ENCODE results near the gene FAM171A1.
A peak's percentile ranks its signal among the peaks of the same experiment; 100 is the strongest.

The FAM171A1 gene

DNA sequence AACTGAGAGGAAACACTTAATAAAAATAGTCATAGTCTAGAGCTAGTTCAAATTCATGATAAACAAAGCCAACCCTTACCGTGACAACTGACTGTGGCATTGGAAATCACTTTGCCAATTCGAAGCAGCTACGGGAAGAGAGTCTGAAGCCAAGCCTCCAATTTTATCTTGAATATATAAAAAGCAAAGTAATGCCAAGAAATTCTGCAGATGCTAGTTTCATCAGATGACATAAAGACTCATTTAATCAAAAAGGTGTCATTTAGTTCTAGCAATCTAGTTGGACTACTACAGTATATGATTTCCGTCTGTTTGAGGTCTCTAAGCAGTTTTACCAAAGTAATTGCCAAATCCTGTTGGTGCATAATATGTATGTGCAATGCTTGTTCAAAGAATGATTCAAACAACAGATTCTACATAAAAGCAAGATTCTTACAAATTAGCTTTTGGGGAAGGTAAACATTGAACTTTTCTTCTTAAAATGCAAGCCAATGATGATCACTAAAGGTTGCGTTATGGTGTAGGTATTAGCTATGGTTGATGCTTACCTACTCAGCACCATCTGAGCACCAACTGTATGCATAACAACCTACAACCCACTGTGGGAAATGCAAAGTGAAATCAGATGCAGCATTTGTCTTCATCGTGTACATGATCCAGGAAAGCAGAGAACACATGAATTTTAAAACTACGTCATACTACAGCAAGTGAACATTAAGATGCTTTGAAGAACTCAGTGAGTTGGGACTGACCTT lies 2.8 kb downstream of the FAM171A1 start:
- Histone ChIP-seq H2AK5ac (ENCODE audit: low read length) (no peak overlapping the region), H2AFZ (ENCODE audit: insufficient read depth, low read length, poor library complexity) (no peak overlapping the region), H3K79me2 (ENCODE audit: control insufficient read depth, insufficient read depth, low read length, poor library complexity) (peaks cover 10% of the 10 kb centered on the region), H4K91ac (ENCODE audit: low read depth, low read length) (no peak overlapping the region), H2BK120ac (ENCODE audit: insufficient read depth, low read length, poor library complexity) (no peak overlapping the region), H3K4me2 (ENCODE audit: low read length) (no peak overlapping the region), H3K79me1 (ENCODE audit: low read length) (peaks cover 11% of the 10 kb centered on the region), H3K9me3 (ENCODE audit: insufficient read depth, low read depth, low read length) (no peaks in the 10 kb centered on the region), H3K23ac (ENCODE audit: low read length) (no peak overlapping the region), H3K4me1 (ENCODE audit: control insufficient read depth in 1 of 2, insufficient read depth in 2 of 2, low read length in 2 of 2) (peaks cover 0 to 13% of the 10 kb centered on the region in 2 experiments), H3K18ac (ENCODE audit: low read length) (no peak overlapping the region), H2BK5ac (ENCODE audit: low read depth, low read length, poor library complexity) (no peak overlapping the region), H4K12ac (ENCODE audit: low read depth, low read length) (no peak overlapping the region), H3K27ac (ENCODE audit: low read depth, low read length) (no peak overlapping the region), H3K36me3 (ENCODE audit: control insufficient read depth in 1 of 2, insufficient read depth in 2 of 2, low read length in 2 of 2) (no peaks in the 10 kb centered on the region), H3K27me3 (ENCODE audit: insufficient read depth, low read length) (no peaks in the 10 kb centered on the region), H3K4ac (ENCODE audit: low read depth, low read length) (no peak overlapping the region), H3K4me3 (ENCODE audit: low read depth, low read length) (no peak overlapping the region), H4K8ac (ENCODE audit: low read depth, low read length) (no peak overlapping the region), H3K9ac (ENCODE audit: low read length) (no peak overlapping the region), H3K14ac (ENCODE audit: low read length) (no peak overlapping the region), H2BK12ac (ENCODE audit: low read length) (no peak overlapping the region)
- no CpG with 5 or more reads among the region's 7 CpGs for WGBS (ENCODE audit: extremely low coverage, insufficient coverage, insufficient read length)
- DNase-seq = no peak

DNA sequence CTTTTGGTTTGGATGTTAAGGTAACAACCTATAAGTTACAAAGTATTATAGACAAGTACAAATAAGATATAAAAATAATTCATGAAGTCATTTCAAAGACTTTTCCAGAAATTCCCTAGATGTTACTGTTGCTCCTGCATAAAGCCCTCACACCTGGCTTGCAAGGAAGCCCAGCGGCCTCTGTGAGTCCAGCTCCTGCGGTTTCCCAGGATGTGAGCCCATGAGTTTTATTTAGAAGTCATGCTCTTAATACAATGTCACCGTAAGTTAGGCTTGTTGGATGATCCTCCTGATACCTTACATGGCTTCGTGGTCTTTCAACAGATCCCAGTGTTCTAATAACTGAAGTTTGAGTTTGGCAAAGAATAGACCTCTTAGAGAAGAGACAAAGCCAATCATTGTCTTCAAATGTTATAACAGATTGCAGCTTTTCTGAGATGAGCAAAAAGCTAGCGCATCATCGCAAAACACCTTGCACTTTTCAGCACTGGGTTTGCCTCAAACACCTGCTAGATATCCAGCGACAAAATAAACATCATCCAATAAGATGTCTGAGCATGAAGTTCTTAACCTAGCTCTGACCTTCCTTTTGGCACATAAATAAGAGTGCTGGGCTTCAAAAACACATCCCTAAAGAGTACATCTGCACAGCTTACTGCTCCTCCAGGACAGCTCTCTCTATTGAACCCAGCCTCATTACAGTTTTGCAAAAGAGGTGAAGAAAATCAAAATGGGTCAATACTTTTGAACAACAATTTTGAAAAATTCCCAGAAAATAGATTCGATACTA lies 3.6 kb downstream of the FAM171A1 start:
- no peaks in the 10 kb centered on the region for H3K9me3 ChIP-seq (ENCODE audit: insufficient read depth, low read depth, low read length)
- no peak overlapping the region for H4K91ac ChIP-seq (ENCODE audit: low read depth, low read length)
- H3K27ac ChIP-seq (ENCODE audit: low read depth, low read length) = no peak overlapping the region
- no CpG with 5 or more reads among the region's 8 CpGs for WGBS (ENCODE audit: extremely low coverage, insufficient coverage, insufficient read length)
- no peak overlapping the region for H4K8ac ChIP-seq (ENCODE audit: low read depth, low read length)
- no peak overlapping the region for H3K4me3 ChIP-seq (ENCODE audit: low read depth, low read length)
- H3K79me2 ChIP-seq (ENCODE audit: control insufficient read depth, insufficient read depth, low read length, poor library complexity) = peaks cover 10% of the 10 kb centered on the region
- H2AK5ac ChIP-seq (ENCODE audit: low read length) = no peak overlapping the region
- no peak overlapping the region for H3K9ac ChIP-seq (ENCODE audit: low read length)
- no peak overlapping the region for H2BK5ac ChIP-seq (ENCODE audit: low read depth, low read length, poor library complexity)
- no peak overlapping the region for H2AFZ ChIP-seq (ENCODE audit: insufficient read depth, low read length, poor library complexity)
- H3K14ac ChIP-seq (ENCODE audit: low read length) = no peak overlapping the region
- no peak overlapping the region for H2BK12ac ChIP-seq (ENCODE audit: low read length)
- peaks cover 0 to 15% of the 10 kb centered on the region in 2 experiments for H3K4me1 ChIP-seq (ENCODE audit: control insufficient read depth in 1 of 2, insufficient read depth in 2 of 2, low read length in 2 of 2)
- no peak overlapping the region for H3K23ac ChIP-seq (ENCODE audit: low read length)
- no peak for DNase-seq
- peaks cover 11% of the 10 kb centered on the region for H3K79me1 ChIP-seq (ENCODE audit: low read length)
- H3K36me3 ChIP-seq (ENCODE audit: control insufficient read depth in 1 of 2, insufficient read depth in 2 of 2, low read length in 2 of 2) = no peaks in the 10 kb centered on the region
- no peaks in the 10 kb centered on the region for H3K27me3 ChIP-seq (ENCODE audit: insufficient read depth, low read length)
- no peak overlapping the region for H3K4me2 ChIP-seq (ENCODE audit: low read length)
- H2BK120ac ChIP-seq (ENCODE audit: insufficient read depth, low read length, poor library complexity) = no peak overlapping the region
- H4K12ac ChIP-seq (ENCODE audit: low read depth, low read length) = no peak overlapping the region
- no peak overlapping the region for H3K4ac ChIP-seq (ENCODE audit: low read depth, low read length)
- H3K18ac ChIP-seq (ENCODE audit: low read length) = no peak overlapping the region

DNA sequence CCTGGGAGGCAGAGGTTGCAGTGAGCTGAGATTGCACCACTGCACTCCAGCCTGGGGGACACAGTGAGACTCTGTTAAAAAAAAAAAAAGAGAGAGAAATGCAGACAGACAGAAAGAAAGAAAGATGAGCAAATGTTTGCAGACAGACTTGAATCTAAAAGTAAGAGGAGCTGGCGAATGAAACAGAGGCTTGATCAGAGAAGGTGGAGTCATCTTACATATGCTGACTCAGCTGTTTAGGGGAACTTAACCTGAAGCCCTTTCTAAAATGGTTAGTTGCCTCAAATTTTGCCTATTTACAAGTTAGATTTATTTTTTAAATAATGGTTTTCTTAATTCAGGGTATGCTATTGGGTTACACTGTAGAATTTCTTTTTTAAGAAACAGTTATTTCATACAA lies 5.4 kb downstream of the FAM171A1 start:
- Histone ChIP-seq H2AFZ (ENCODE audit: insufficient read depth, low read length, poor library complexity) (no peak overlapping the region), H3K79me2 (ENCODE audit: control insufficient read depth, insufficient read depth, low read length, poor library complexity) (peaks cover 10% of the 10 kb centered on the region), H3K4me3 (ENCODE audit: low read depth, low read length) (no peak overlapping the region), H3K14ac (ENCODE audit: low read length) (no peak overlapping the region), H3K23ac (ENCODE audit: low read length) (no peak overlapping the region), H2BK5ac (ENCODE audit: low read depth, low read length, poor library complexity) (no peak overlapping the region), H3K27ac (ENCODE audit: low read depth, low read length) (no peak overlapping the region), H3K27me3 (ENCODE audit: insufficient read depth, low read length) (no peaks in the 10 kb centered on the region), H2BK12ac (ENCODE audit: low read length) (no peak overlapping the region), H3K9ac (ENCODE audit: low read length) (no peak overlapping the region), H3K36me3 (ENCODE audit: control insufficient read depth in 1 of 2, insufficient read depth in 2 of 2, low read length in 2 of 2) (no peaks in the 10 kb centered on the region), H3K9me3 (ENCODE audit: insufficient read depth, low read depth, low read length) (no peaks in the 10 kb centered on the region), H3K18ac (ENCODE audit: low read length) (no peak overlapping the region), H4K8ac (ENCODE audit: low read depth, low read length) (no peak overlapping the region), H2BK120ac (ENCODE audit: insufficient read depth, low read length, poor library complexity) (no peak overlapping the region), H3K4me2 (ENCODE audit: low read length) (no peak overlapping the region), H3K4me1 (ENCODE audit: control insufficient read depth in 1 of 2, insufficient read depth in 2 of 2, low read length in 2 of 2) (peaks cover 0 to 12% of the 10 kb centered on the region in 2 experiments), H3K4ac (ENCODE audit: low read depth, low read length) (no peak overlapping the region), H2AK5ac (ENCODE audit: low read length) (no peak overlapping the region), H4K91ac (ENCODE audit: low read depth, low read length) (no peak overlapping the region), H4K12ac (ENCODE audit: low read depth, low read length) (no peak overlapping the region), H3K79me1 (ENCODE audit: low read length) (peaks cover 9% of the 10 kb centered on the region)
- no CpG with 5 or more reads among the region's 1 CpG for WGBS (ENCODE audit: extremely low coverage, insufficient coverage, insufficient read length)
- no peak for DNase-seq

DNA sequence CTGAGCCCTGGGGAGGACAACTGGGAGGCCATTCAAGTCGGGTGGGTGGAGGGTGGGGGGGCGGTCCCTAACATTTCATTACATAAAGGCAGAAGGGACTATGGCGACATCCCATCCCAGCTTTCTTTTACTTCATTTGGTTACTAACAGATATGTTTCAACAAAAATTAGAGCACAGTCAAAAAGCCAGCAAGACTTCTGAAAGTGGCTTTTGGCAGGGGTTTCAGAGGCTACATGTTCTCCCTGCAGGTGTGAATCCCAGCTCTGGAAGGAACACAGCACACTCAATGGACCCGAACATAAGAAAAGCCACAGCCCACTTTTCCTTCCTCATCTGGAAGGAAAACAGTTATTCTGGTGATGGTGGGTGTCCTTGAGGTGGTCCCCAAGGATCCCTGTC lies 7.1 kb downstream of the FAM171A1 start:
- no peak overlapping the region for H4K8ac ChIP-seq (ENCODE audit: low read depth, low read length)
- no peak overlapping the region for H2AK5ac ChIP-seq (ENCODE audit: low read length)
- H3K9ac ChIP-seq (ENCODE audit: low read length) = no peak overlapping the region
- H3K4me2 ChIP-seq (ENCODE audit: low read length) = no peak overlapping the region
- no peak overlapping the region for H2BK120ac ChIP-seq (ENCODE audit: insufficient read depth, low read length, poor library complexity)
- no peaks in the 10 kb centered on the region for H3K27me3 ChIP-seq (ENCODE audit: insufficient read depth, low read length)
- no peaks in the 10 kb centered on the region for H3K79me1 ChIP-seq (ENCODE audit: low read length)
- H3K79me2 ChIP-seq (ENCODE audit: control insufficient read depth, insufficient read depth, low read length, poor library complexity) = no peaks in the 10 kb centered on the region
- DNase-seq = no peak
- no CpG with 5 or more reads among the region's 4 CpGs for WGBS (ENCODE audit: extremely low coverage, insufficient coverage, insufficient read length)
- no peak overlapping the region for H3K4me3 ChIP-seq (ENCODE audit: low read depth, low read length)
- H3K27ac ChIP-seq (ENCODE audit: low read depth, low read length) = no peak overlapping the region
- H3K14ac ChIP-seq (ENCODE audit: low read length) = no peak overlapping the region
- H4K91ac ChIP-seq (ENCODE audit: low read depth, low read length) = no peak overlapping the region
- H3K23ac ChIP-seq (ENCODE audit: low read length) = no peak overlapping the region
- H3K4ac ChIP-seq (ENCODE audit: low read depth, low read length) = peak overlapping the region; percentile 65
- no peak overlapping the region for H2BK12ac ChIP-seq (ENCODE audit: low read length)
- peaks cover 0 to 9% of the 10 kb centered on the region in 2 experiments for H3K4me1 ChIP-seq (ENCODE audit: control insufficient read depth in 1 of 2, insufficient read depth in 2 of 2, low read length in 2 of 2)
- peaks cover 0 to 2% of the 10 kb centered on the region in 2 experiments for H3K36me3 ChIP-seq (ENCODE audit: control insufficient read depth in 1 of 2, insufficient read depth in 2 of 2, low read length in 2 of 2)
- no peak overlapping the region for H2AFZ ChIP-seq (ENCODE audit: insufficient read depth, low read length, poor library complexity)
- no peak overlapping the region for H3K18ac ChIP-seq (ENCODE audit: low read length)
- H4K12ac ChIP-seq (ENCODE audit: low read depth, low read length) = no peak overlapping the region
- no peak overlapping the region for H2BK5ac ChIP-seq (ENCODE audit: low read depth, low read length, poor library complexity)
- no peaks in the 10 kb centered on the region for H3K9me3 ChIP-seq (ENCODE audit: insufficient read depth, low read depth, low read length)

Measured in trophoblast cell (in vitro differentiated cells and primary cell).